Activated T-helper 2 cell treated with anti-CD3 and anti-CD28 coated beads, Interferon-gamma antibody, Interleukin-2, Interleukin-4, amounts not matched to agents 10 μg/mL and 5 μg/mL and 100 μg/mL, durations not matched to agents 14 hours and 24 hours and 36 hours (primary cell): Measurements from ENCODE around the gene EID2B. TPM values are rescaled to one million over a fixed set of nuclear protein-coding genes. Genes with fewer than 3 reads are reported as not detected.
A peak's percentile ranks its signal among the peaks of the same experiment; 100 is the strongest.

Source experiments
- DNase-seq: peaks from one replicate; pipeline ENCODE4 v3.0.0; 2021; ENCODE audit warnings: low spot score
- H3K27ac Mint-ChIP-seq: one replicate; pipeline ENCODE4 v1.8.0; 2021; ENCODE audit warnings: mixed read lengths
- H3K27me3 Mint-ChIP-seq: one replicate; pipeline ENCODE4 v1.8.0; 2021; ENCODE audit warnings: low read depth, mixed read lengths
- H3K36me3 Mint-ChIP-seq: one replicate; pipeline ENCODE4 v1.8.0; 2021; ENCODE audit warnings: low read depth, mixed read lengths
- H3K4me1 Mint-ChIP-seq: one replicate; pipeline ENCODE4 v1.8.0; 2021; ENCODE audit warnings: low read depth, mixed read lengths
- H3K4me3 Mint-ChIP-seq: one replicate; pipeline ENCODE4 v1.8.0; 2021; ENCODE audit warnings: low read depth, mild to moderate bottlenecking, moderate library complexity, mixed read lengths
- H3K9me3 Mint-ChIP-seq: one replicate; pipeline ENCODE4 v1.8.0; 2021; ENCODE audit warnings: mixed read lengths
- intact Hi-C: fragments of 100-400 bp; cut with micrococcal nuclease; formaldehyde crosslinking; loops from one replicate; pipeline ENCODE4 v1.15.1; 2023
- total RNA-seq: library from RNA; stranded (reverse); gene quantifications from 2 replicates; pipeline ENCODE4 v1.2.3, GENCODE V29; 2022

Gene EID2B
- total RNA-seq, 1 donor from 2014 or later: 4.1 TPM

GRCh38 chr19:39489756-39490155 lies 42.9 kb downstream of the EID2B start:
- Mint-ChIP-seq H3K27me3 (no peaks in the 10 kb centered on the region), H3K9me3 (no peaks in the 10 kb centered on the region), H3K4me1 (no peaks in the 10 kb centered on the region), H3K4me3 (no peak overlapping the region), H3K36me3 (peaks cover 46% of the 10 kb centered on the region), H3K27ac (no peak overlapping the region)
- DNase-seq: no peak
- intact Hi-C loops: no loop called here

- Mint-ChIP-seq H3K9me3 (no peaks in the 10 kb centered on the region), H3K4me3 (peak overlapping the region; percentile 13), H3K27me3 (no peaks in the 10 kb centered on the region), H3K27ac (no peak overlapping the region), H3K4me1 (peaks cover 24% of the 10 kb centered on the region), H3K36me3 (peaks cover 47% of the 10 kb centered on the region)
- intact Hi-C loops: no loop called here
- DNase-seq: no peak
Observed at GRCh38 chr19:39483141-39483540, 49.5 kb downstream of the EID2B start.

GRCh38 chr19:39481676-39482075 lies 51.0 kb downstream of the EID2B start:
- H3K4me3 Mint-ChIP-seq: peak overlapping the region; percentile 97
- H3K9me3 Mint-ChIP-seq: no peaks in the 10 kb centered on the region
- intact Hi-C loops: loop anchor here (2.0 kb wide), 3 partner anchors 37 to 51 kb away; partner anchors contain the start of genes EID2B and SUPT5H
- no peaks in the 10 kb centered on the region for H3K27me3 Mint-ChIP-seq
- H3K4me1 Mint-ChIP-seq: peaks cover 24% of the 10 kb centered on the region
- no peak for DNase-seq
- peaks cover 50% of the 10 kb centered on the region for H3K36me3 Mint-ChIP-seq
- peak overlapping the region; percentile 84 for H3K27ac Mint-ChIP-seq

- intact Hi-C loops: loop anchor here (2.0 kb wide), 3 partner anchors 36 to 52 kb away; partner anchors contain the start of genes EID2B and SUPT5H
- no peaks in the 10 kb centered on the region for H3K27me3 Mint-ChIP-seq
- peak overlapping the region; percentile 97 for H3K4me3 Mint-ChIP-seq
- peak overlapping the region; percentile 84 for H3K27ac Mint-ChIP-seq
- H3K9me3 Mint-ChIP-seq: no peaks in the 10 kb centered on the region
- H3K36me3 Mint-ChIP-seq: peaks cover 49% of the 10 kb centered on the region
- peaks cover 24% of the 10 kb centered on the region for H3K4me1 Mint-ChIP-seq
- no peak for DNase-seq
Observed at GRCh38 chr19:39481229-39481545, 51.5 kb downstream of the EID2B start.

Other genes starting within 250 kb of the EID2B start
- not detected in 2 replicates for gene IFNL1, start 236.4 kb downstream of the EID2B start, total RNA-seq
- 4.4 and 4.5 TPM in 2 replicates for gene LRFN1, start 212.0 kb downstream of the EID2B start, total RNA-seq
- 350 and 364 TPM in 2 replicates for gene GMFG, start 196.8 kb downstream of the EID2B start, total RNA-seq
- 64.0 TPM in 2 replicates for gene SAMD4B, start 190.4 kb downstream of the EID2B start, total RNA-seq
- gene PAF1, start 141.7 kb downstream of the EID2B start, total RNA-seq: 49.5 and 51.1 TPM in 2 replicates
- gene MED29, start 141.5 kb downstream of the EID2B start, total RNA-seq: 32.3 and 34.7 TPM in 2 replicates
- gene ZFP36, start 126.0 kb downstream of the EID2B start, total RNA-seq: 45.4 and 46.9 TPM in 2 replicates
- gene PLEKHG2, start 120.2 kb downstream of the EID2B start, total RNA-seq: 49.8 and 50.7 TPM in 2 replicates
- gene RPS16, start 96.9 kb downstream of the EID2B start, total RNA-seq: 2,627 and 2,674 TPM in 2 replicates
- gene SUPT5H, start 87.3 kb downstream of the EID2B start, total RNA-seq: 163 and 169 TPM in 2 replicates
- 110 and 115 TPM in 2 replicates for gene TIMM50, start 52.0 kb downstream of the EID2B start, total RNA-seq
- gene DLL3, start 33.9 kb downstream of the EID2B start, total RNA-seq: 1.6 and 1.8 TPM in 2 replicates
- not detected in 2 replicates for gene SELENOV, start 17.7 kb downstream of the EID2B start, total RNA-seq
- 17.2 and 18.3 TPM in 2 replicates for gene EID2, start 7.3 kb upstream of the EID2B start, total RNA-seq
- gene LGALS13, start 69.7 kb upstream of the EID2B start, total RNA-seq: not detected in 2 replicates
- gene LGALS16, start 123.1 kb upstream of the EID2B start, total RNA-seq: not detected in 2 replicates
- not detected in 2 replicates for gene LGALS14, start 171.6 kb upstream of the EID2B start, total RNA-seq
- gene CLC, start 205.2 kb upstream of the EID2B start, total RNA-seq: 0.30 TPM in 1 of 2 replicates, not detected in the other
- not detected in 2 replicates for gene LEUTX, start 246.0 kb upstream of the EID2B start, total RNA-seq